GM18505 (cell line): Measurements from ENCODE around the gene ST3GAL6.

Source experiments
- ATAC-seq: cut with Tn5 transposase; IDR thresholded peaks from one replicate; pipeline ENCODE4 v1.9.1; 2021; ENCODE audit not compliant: unreplicated experiment
- POLR2A ChIP-seq: IDR thresholded peaks from 4 replicates; pipeline ENCODE4 v1.6.1; 2011; ENCODE audit warnings: borderline replicate concordance; ENCODE audit not compliant: insufficient read depth, insufficient read length; ENCODE audit errors: extremely low read depth

ST3GAL6 gene

DNA sequence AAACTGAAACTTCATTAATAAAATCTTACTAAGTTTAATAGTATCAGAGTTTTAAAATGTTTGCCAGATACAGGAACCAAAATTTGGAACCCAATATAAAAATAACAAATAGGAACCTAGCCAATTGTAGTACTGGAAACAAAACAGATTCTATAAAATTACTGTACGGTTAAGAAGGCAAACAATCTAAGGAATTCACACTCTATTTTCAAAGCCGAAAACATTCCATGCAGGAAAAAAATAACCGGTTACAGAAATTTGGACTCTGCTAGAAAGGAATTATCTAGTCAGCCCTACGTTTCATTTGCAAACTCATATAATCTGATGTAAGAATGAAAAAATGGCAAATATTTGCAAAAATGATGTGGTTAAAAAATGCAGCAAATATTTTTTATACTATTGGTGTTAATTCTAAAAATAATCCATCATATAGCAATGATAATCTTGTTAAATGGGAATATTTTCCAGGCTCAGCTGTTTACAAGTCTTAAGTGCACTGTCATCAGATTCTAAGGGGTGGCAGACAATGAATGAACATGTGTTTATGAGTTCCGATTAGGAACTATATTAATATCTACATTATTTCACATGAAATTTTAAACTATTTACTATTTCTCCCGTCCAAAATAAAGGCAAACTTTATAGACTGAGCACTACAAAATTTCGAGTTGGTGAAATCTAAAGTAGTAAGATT, 80.3 kb downstream of the ST3GAL6 start:
- no peak for ATAC-seq
- no peak for TF ChIP-seq POLR2A
